Measurements from ENCODE around the gene HSF5. TPM values are rescaled to one million over a fixed set of nuclear protein-coding genes. Genes with fewer than 3 reads are reported as not detected.

HSF5 gene
- total RNA-seq, 1 donor from 2014 or later = not detected

DNA sequence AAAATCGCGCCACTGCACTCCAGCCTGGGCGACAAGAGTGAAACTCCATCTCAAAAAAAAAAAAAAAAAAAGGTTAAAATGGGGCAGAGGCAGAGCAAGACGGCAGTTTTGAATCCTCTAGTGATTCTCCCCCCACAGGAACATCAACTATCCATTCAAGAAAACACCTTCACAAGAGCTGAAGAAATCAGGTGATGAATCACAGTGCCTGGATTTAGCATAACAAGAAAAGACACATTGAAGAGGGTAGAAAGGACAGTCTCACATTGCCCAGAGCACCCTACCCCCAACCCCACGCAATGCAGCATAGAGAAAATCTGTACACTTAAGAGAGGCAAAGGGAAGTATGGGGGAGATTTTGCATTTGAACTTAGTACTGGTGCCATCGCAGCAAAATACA lies 42.1 kb downstream of the HSF5 start:
- H3K4me3 Mint-ChIP-seq = no peak overlapping the region
- peaks cover 2% of the 10 kb centered on the region for H3K4me1 Mint-ChIP-seq
- H3K79me2 ChIP-seq (ENCODE audit: low read depth) = no peaks in the 10 kb centered on the region
- H4K20me1 ChIP-seq (ENCODE audit: low read depth) = no peaks in the 10 kb centered on the region
- no peak for DNase-seq (ENCODE audit: low spot score)
- no peak overlapping the region for H2AFZ ChIP-seq (replicated peaks)
- H3K9me3 ChIP-seq (ENCODE audit: low read depth) = no peaks in the 10 kb centered on the region
- H3K9ac ChIP-seq = no peak overlapping the region
- H3F3A ChIP-seq (ENCODE audit: low read depth) = no peaks in the 10 kb centered on the region
- H3K27ac ChIP-seq = no peak overlapping the region
- no peaks in the 10 kb centered on the region for H3K36me3 ChIP-seq
- H3K4me2 ChIP-seq = no peak overlapping the region
- H3K4me1 ChIP-seq = no peaks in the 10 kb centered on the region
- TF ChIP-seq, protein P1, sequence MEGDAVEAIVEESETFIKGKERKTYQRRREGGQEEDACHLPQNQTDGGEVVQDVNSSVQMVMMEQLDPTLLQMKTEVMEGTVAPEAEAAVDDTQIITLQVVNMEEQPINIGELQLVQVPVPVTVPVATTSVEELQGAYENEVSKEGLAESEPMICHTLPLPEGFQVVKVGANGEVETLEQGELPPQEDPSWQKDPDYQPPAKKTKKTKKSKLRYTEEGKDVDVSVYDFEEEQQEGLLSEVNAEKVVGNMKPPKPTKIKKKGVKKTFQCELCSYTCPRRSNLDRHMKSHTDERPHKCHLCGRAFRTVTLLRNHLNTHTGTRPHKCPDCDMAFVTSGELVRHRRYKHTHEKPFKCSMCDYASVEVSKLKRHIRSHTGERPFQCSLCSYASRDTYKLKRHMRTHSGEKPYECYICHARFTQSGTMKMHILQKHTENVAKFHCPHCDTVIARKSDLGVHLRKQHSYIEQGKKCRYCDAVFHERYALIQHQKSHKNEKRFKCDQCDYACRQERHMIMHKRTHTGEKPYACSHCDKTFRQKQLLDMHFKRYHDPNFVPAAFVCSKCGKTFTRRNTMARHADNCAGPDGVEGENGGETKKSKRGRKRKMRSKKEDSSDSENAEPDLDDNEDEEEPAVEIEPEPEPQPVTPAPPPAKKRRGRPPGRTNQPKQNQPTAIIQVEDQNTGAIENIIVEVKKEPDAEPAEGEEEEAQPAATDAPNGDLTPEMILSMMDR (IDR thresholded peaks at IDR 0.05) = no peak
- TF ChIP-seq EZH2 (IDR thresholded peaks at IDR 0.05) = no peak
- TF ChIP-seq EZH2phosphoT487 (IDR thresholded peaks at IDR 0.05) = no peak
- H3K9me3 Mint-ChIP-seq = peaks cover 10% of the 10 kb centered on the region
- no peaks in the 10 kb centered on the region for H3K27me3 ChIP-seq
- no peaks in the 10 kb centered on the region for H3K36me3 Mint-ChIP-seq
- no peak overlapping the region for H3K27ac Mint-ChIP-seq
- H3K4me3 ChIP-seq = no peak overlapping the region
- H3K27me3 Mint-ChIP-seq (ENCODE audit: insufficient read depth, low read depth) = no peaks in the 10 kb centered on the region

- H3K27me3 ChIP-seq = peaks cover 18% of the 10 kb centered on the region
- DNase-seq (ENCODE audit: low spot score) = no peak
- Mint-ChIP-seq H3K9me3 (no peaks in the 10 kb centered on the region), H3K4me3 (no peak overlapping the region), H3K4me1 (no peaks in the 10 kb centered on the region), H3K27me3 (ENCODE audit: insufficient read depth, low read depth) (peaks cover 3% of the 10 kb centered on the region), H3K27ac (no peak overlapping the region), H3K36me3 (no peaks in the 10 kb centered on the region)
- H3K4me1 ChIP-seq = no peaks in the 10 kb centered on the region
- TF ChIP-seq, protein P1 (IDR thresholded peaks at IDR 0.05) = no peak
- TF ChIP-seq EZH2 (IDR thresholded peaks at IDR 0.05) (no peak), EZH2phosphoT487 (IDR thresholded peaks at IDR 0.05) (no peak)
- no peaks in the 10 kb centered on the region for H3K36me3 ChIP-seq
- no peaks in the 10 kb centered on the region for H4K20me1 ChIP-seq (ENCODE audit: low read depth)
- no peaks in the 10 kb centered on the region for H3F3A ChIP-seq (ENCODE audit: low read depth)
- no peaks in the 10 kb centered on the region for H3K9me3 ChIP-seq (ENCODE audit: low read depth)
- H3K27ac ChIP-seq = no peak overlapping the region
- no peaks in the 10 kb centered on the region for H3K79me2 ChIP-seq (ENCODE audit: low read depth)
- no peak overlapping the region for H2AFZ ChIP-seq (replicated peaks)
- H3K9ac ChIP-seq = no peak overlapping the region
- H3K4me3 ChIP-seq = no peak overlapping the region
- no peak overlapping the region for H3K4me2 ChIP-seq
These were observed 51.4 kb downstream of the HSF5 start for GRCh38 chr17:58436805-58437239.

DNA sequence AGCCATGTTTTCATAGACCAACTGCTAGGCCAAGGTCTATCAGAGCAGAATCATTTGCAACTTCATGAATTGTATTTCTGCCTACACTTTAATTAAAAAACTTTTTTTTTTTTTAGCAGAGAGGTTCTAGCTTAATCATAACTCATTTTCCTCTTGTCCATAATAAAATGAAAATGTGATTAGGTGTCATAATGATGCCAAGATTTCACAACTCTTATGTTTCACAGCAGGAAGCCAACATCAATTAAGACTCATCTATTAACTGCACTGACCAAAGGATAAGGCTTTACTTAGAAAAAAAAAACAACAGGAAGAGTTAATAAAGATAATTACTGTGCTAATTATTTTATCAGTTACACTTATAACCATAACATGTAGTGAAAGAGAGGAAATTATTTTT lies 52.0 kb downstream of the HSF5 start:
- Mint-ChIP-seq H3K36me3 (no peaks in the 10 kb centered on the region), H3K27me3 (ENCODE audit: insufficient read depth, low read depth) (peaks cover 3% of the 10 kb centered on the region)

More for the DNA sequence above, 52.0 kb downstream of the HSF5 start:
- Histone ChIP-seq H3F3A (ENCODE audit: low read depth) (no peaks in the 10 kb centered on the region), H2AFZ (replicated peaks) (no peak overlapping the region), H3K4me1 (no peaks in the 10 kb centered on the region), H3K79me2 (ENCODE audit: low read depth) (no peaks in the 10 kb centered on the region), H3K27ac (no peak overlapping the region), H3K4me2 (no peak overlapping the region), H3K4me3 (no peak overlapping the region), H4K20me1 (ENCODE audit: low read depth) (no peaks in the 10 kb centered on the region), H3K27me3 (peaks cover 18% of the 10 kb centered on the region), H3K36me3 (no peaks in the 10 kb centered on the region), H3K9me3 (ENCODE audit: low read depth) (no peaks in the 10 kb centered on the region), H3K9ac (no peak overlapping the region)
- no peak overlapping the region for H3K4me3 Mint-ChIP-seq
- DNase-seq (ENCODE audit: low spot score) = no peak
- TF ChIP-seq, protein P1 (IDR thresholded peaks at IDR 0.05) = no peak
- H3K27ac Mint-ChIP-seq = no peak overlapping the region
- H3K9me3 Mint-ChIP-seq = no peaks in the 10 kb centered on the region
- no peaks in the 10 kb centered on the region for H3K4me1 Mint-ChIP-seq

Measured in neural progenitor cell (in vitro differentiated cells).